NCI-H524 treated with DMSO at 0.1 percent for 48 hours (cell line): ENCODE results near the gene PTPN3.
"Not testable (repeated sequence)": the region's sequence is repeated elsewhere in the genome, so short reads cannot be mapped to it uniquely, and the experiment has no call there.

Experiments used
- DNase-seq: peaks from one replicate; lab custom pipeline; 2025; lab: John Stamatoyannopoulos, UW

The PTPN3 gene, protein sequence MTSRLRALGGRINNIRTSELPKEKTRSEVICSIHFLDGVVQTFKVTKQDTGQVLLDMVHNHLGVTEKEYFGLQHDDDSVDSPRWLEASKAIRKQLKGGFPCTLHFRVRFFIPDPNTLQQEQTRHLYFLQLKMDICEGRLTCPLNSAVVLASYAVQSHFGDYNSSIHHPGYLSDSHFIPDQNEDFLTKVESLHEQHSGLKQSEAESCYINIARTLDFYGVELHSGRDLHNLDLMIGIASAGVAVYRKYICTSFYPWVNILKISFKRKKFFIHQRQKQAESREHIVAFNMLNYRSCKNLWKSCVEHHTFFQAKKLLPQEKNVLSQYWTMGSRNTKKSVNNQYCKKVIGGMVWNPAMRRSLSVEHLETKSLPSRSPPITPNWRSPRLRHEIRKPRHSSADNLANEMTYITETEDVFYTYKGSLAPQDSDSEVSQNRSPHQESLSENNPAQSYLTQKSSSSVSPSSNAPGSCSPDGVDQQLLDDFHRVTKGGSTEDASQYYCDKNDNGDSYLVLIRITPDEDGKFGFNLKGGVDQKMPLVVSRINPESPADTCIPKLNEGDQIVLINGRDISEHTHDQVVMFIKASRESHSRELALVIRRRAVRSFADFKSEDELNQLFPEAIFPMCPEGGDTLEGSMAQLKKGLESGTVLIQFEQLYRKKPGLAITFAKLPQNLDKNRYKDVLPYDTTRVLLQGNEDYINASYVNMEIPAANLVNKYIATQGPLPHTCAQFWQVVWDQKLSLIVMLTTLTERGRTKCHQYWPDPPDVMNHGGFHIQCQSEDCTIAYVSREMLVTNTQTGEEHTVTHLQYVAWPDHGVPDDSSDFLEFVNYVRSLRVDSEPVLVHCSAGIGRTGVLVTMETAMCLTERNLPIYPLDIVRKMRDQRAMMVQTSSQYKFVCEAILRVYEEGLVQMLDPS

DNA sequence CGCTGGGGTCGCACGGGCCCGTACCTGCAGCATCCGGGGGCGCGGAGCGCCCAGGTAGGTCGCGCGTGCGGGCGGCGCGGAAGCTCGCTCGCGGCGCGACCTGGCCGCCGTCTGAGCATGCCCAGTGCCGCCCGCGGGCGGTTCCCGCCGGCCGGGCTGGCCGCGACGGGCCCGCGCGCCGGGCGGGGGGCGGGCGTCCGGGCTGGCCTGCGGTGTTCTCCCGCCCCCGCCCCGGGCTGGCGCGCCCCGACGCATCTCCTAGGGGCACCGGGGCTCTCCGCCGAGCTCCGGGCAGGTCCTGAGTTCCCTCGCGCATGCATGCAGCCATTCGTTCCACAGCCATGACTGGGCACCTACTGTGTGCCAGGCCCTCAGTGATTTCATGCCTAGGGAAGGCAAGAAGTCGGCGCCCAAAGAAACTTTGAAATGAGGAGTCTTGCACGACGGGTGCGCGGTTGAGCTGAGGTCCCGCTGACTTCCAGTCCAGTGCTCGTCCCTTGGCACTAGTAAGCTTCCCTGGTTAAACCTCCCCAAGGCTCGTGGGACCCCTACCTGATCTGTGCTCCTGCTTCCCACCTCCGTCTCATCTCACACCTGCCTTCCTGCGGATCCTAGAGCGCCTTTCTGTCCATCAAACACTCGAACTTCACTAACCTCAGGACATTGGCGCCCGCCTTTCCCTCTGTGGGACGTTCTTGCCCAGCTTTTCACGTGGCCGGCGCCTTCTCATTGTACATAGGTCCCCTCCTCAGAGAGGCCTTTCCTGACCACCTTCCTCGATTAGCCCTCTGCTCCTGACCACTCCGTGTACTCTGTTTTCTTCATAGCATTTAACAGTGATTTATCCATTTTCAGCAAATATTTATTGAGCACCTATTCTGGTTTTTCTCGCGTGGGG is at the start of gene PTPN3:
PTPN3 (minus strand) TSS at position 113 of the 898 bp plus-strand sequence. CDS start 34,873 bp downstream, outside the sequence.
- no peak for DNase-seq

DNA sequence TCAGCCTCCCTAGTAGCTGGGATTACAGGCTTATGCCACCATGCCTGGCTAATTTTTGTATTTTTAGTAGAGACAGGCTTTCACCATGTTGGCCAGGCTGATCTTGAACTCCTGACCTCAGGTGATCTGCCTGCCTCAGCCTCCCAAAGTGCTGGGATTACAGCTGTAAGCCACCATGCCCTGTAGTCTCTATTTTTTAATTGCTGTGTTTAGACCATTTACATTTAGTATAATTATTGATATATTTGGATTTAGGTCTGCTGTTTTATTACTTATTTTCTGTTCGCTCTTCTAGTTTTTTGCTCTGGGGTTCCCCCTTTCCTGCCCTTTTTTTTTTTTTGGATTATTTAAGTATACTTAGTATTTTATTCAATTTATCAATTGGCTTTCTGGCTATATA is 46.8 kb upstream of the PTPN3 start:
- DNase-seq: not testable (repeated sequence)

DNA sequence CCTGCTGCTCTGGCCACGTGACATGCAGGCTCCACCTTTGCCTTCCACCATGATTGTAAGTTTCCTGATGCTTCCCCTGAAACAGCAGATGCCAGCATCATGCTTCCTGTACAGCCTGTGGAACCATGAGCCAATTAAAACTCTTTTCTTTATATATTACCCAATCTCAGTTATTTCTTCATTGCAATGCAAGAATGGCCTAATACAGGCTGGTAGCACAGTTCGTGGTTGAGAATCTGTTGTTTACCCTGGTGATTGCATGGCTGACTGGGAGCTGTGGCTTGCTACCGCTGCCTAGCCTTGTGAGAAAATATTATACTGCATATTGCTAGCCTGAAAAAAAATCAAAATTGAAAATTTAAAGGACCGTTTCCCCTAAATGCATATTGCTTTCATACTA is 44.8 kb upstream of the PTPN3 start:
- no peak for DNase-seq

DNA sequence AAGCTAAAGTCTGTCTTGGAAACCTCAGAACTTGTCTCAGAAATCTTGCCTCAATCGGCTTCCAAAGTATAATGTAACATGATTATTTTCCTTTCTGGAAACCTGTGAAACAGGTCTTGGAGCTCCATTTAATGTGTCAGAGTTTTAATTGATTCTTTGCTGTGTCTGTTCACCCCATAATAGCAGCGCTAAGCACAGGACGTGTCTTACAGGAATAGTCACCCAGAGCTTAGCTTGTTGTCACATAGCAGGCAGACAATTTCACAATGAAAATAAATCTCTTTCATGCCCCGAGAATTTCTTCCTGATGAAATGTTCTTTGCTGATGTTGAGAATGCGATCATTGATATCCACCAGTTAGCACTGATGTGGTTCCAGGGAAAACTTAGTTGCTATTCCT is 40.2 kb upstream of the PTPN3 start:
- no peak for DNase-seq

DNA sequence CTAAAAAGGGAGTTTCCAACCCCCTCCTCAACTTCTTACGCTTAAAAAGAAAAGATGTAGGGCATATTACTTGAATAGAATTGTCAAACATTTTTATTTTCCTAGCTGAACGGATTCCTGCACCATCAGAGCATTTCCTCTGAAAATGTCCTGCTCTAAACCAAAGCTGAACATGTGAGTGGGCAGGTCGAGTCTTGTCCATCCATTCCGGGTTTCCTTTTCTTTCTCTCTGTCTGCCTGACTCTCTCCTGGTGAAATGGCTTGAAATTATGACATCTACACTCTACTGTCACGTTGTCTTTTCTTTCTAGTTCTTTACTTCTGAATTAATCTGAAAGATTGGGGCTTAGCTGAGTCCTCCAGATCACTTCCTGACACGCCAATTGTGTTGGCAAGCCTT is 39.2 kb upstream of the PTPN3 start:
- no peak for DNase-seq

DNA sequence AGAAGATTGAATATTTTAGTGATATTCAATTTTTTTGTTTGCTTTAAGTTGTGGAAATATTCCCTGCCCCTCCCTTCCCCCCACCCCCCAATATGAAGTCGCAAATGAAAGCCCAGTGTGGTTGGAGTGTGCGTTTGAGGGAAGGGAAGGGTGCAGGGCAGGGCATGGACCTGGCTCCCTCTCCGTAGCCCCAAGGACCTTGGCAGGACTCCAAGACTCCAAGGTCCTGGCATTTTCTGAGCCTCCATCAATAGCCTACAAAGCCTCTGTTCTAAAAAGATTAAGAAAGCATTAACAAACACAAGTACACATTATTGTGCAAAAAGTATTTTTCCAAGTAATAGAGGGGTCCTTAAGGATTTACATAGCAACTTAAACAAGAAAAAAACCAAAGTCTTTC is 38.8 kb upstream of the PTPN3 start:
- no peak for DNase-seq

DNA sequence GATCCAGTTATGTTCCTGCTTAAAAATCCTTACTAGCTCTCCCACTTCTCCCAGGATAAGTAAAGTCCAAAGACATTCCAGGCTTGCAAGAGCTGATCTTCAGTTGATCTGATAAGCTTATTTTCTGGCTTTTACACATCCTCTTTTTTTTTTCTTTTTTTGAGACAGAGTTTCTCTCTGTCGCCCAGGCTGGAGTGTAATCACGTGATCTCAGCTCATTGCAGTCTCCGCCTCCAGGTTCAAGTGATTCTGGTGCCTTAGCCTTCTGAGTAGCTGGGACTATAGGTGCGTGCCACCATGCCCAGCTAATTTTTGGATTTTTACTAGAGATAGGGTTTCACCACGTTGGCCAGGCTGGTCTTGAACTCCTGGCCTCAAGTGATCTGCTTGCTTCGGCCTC is 37.3 kb upstream of the PTPN3 start:
- no peak for DNase-seq

DNA sequence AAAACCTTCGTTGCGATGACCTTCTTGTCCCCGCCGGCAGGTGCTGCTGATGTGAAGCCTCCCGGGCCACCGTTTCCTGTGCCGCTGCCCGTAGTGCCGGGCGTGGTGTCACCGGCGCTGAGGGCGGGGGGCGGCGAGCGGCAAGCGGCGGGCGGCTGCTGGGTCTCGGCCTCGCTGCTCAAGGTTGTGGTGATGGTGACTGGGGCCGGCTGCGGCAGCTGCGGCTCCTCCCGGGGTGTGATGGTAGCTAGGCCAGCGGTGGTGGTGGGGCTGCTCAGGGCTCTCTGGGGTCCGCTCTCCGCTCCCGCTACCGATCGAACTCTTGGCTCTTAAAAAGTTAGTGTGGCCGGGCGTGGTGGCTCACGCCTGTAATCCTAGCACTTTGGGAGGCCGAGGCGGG is 36.0 kb upstream of the PTPN3 start:
- DNase-seq: no peak

DNA sequence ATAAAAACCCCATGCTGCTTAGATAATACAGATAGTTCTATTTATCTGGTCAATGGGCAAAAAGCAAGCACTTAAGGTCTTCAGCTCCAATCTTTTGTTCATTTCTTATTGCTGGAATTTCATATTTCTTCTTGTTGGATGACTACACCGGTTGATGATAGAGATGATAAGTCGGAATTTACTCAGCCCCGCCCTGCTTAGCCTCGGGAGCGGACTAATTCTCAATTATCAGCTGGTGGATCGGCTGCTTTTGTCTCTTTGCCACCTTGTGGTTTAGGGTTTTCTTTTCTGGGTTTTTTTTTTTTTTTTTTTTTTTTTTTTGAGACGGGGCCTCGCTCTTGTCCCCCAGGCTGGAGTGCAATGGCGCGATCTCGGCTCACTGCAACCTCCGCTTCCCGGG is 34.5 kb upstream of the PTPN3 start:
- not testable (repeated sequence) for DNase-seq

DNA sequence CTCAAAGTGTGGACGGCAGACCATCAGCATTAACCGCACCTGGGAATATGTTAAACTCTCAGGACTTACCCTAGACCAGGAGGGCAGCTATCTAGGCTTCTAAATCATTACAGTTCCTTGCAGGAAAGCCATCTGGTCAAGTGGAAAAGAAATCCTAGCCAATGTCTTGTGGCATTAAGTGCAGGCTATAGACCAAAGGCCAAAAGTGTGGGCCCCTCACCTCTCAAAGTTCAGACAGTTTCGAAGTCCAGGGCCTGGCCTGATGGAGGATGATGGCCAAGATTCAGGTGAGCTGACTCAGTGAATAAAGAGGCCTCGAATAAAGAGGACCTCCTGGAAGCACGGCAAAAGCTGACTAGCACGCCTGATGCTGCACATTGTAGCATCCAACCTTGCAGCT is 24.0 kb upstream of the PTPN3 start:
- no peak for DNase-seq

DNA sequence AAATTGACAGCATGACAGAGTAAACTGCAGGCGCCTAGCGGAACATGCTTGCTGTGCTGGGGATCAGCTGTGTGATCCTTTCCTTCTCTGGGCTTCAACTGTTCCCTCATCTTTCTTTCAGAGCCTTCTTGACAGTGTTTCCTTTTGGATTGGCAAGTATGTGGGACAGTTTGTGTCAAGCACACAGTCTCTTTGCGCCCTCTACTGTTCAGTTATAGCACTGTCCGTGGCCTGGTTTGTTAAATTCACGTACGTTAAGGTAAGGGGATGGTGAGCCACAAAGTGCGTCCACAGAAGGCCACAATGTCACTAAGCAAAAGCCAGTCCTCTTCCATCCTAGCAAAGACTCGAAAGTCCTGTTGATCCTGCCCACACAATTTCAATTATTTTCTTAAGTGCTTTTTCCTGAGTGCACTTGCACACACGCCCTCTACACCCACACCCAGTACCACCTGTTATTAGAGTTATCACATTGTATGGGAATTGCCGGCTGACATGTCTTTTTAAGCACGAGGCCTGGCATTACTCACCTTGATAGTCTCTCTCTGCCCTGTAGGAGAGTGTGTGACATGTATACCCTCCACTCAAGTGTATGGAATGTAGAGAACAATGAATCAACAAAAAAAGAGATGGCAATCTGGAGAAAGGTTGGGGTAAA is 22.5 kb upstream of the PTPN3 start:
- peak; percentile 15 for DNase-seq

DNA sequence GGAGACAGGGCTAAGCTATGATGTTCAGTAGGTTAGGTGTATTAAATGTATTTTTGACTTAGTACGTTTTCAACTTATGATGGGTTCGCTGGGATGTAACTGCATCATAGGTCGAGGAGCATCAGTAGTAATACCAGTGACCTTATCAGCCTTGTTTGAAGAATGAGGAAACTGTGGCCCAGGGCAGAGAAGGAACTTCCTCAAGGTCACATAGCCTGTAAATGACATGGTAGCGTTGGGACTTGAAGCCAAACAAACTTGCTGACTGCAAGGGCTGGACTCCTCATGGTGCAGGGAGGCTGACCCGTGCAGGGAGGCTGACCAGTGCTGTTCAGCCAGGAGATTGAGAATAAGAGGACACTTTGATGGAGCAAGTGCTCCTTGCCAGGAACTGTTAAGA is 21.3 kb upstream of the PTPN3 start:
- DNase-seq: no peak

DNA sequence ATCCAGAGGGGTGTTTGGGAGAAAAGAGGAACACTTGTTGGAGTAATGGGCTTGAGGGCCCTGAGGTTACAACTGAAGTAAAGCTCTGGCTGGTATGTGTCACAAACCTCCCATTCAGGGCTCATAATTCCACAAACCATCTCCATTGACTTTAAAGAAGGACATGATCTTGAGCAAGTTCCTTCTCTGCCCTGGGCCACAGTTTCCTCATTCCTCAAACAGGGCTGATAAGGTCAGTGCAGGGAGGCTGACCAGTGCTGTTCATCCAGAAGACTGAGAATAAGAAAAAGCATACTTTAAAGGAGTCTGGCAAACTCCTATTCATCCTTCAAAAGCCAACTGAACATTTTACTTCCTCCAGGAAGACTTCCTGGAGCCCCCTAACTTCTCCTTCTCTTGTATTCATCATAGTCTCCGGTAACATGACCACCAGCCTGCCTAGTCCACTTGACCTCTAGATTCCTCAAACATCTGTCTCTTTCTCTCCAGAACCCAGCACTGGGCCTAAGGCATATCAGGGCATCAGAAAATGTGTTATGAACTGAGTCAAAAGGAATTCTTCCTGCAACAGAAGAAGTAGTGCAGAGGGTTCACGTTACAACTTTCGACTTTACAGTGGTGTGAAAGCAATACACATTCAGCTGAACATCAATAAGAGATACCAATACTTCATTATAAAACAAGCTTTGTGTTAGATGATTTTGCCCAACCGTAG is 20.7 kb upstream of the PTPN3 start:
- DNase-seq: no peak

DNA sequence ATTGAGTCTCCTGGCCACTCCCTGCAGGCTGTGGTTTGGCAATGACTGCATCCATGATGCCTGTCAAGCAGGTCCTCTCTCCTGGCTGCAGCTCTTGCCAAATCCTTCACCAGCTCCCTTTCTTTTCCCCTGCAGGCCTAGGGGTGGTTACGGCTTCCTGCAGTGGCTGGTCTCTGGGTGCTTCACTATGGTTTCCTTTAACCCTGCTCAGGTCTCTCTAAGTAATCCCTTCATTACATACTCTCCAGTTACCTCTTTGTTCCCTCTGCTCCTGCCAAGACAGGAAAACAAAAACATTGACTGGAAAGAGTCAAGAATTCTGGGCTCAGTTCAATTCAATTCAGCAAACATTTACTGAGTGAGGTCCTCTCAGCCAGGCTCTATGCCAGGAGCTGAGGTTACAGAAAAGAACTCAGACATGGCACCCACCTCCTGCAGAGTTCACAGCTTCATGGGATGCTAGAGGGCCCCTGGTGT is 19.8 kb upstream of the PTPN3 start:
- DNase-seq: no peak

DNA sequence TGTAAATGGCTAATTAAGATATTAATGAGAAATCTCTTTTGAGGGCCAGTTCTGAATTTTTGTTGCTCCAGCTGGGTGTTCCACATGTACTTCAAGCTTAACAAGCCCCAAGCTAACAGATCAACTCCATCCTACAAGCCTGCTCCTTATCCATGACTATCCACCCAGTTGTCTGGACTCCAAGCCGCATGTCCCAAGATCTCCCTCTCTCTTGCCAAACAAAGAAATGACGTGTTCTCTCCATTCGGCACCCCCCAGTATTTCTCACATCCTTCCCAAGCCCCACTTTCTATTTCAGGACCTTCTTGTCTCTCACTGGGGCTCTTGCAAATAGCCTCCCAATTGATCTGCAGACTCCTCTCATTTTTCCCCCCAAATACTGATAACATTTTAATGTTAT is 15.8 kb upstream of the PTPN3 start:
- no peak for DNase-seq

DNA sequence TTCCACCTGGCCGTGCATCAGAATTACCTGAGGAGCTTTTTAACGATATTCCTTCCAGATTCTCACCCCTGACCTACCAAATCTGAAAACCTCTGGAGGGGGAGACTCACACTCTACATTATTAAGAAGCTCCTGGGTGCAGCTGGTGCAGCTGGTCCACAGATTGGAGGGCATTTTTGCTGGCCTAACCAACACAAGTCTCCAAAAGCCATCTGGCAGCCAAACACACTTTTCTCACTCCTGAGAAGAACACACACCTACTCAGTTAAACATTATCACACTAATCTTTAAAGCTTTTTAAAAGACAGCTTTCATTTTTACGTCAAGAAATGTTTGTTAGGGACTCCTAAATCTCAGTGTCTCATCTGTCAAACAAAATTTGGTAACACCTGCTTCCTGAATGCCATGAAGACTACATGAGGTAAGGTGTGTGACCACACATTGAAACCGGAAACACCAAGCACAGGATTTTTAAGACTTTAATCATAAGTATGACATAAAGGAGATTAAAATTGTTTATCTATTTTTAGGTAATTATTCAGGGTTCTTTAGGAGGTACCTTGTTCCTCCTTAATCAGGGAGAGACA is 14.2 kb upstream of the PTPN3 start:
- DNase-seq: peak; percentile 48

DNA sequence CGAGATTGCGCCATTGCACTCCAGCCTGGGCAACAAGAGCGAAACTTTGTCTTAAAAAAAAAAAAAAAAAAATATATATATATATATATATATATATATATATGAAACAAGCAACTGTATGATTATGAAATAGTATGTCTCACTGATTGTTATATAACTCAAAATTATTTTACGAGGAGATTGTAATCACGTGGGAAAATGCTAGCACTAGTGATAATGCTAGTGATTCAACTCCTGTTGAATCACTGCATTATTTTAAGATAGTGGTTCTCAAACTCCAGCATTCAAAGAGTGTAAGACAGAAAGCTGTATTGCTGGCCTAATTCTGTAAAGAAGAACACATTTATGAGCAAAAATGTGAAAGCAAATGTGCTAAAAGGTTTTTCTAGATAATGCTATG is 12.4 kb upstream of the PTPN3 start:
- no peak for DNase-seq

DNA sequence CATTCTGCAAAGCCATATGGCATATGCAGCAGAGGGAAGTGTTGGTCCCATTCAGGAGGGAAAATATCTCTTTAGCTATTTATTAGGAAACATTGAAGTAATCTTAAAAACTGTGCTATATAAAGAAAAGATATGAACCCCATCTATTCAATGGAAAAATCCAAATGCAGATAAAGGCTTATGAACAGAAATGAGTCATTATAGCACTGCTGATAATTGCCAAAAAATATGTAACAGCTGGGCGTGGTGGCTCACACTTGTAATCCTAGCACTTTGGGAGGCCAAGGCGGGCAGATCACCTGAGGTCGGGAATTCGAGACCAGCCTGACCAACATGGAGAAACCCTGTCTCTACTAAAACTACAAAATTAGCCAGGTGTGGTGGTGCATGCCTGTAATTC is 11.9 kb upstream of the PTPN3 start:
- not testable (repeated sequence) for DNase-seq

DNA sequence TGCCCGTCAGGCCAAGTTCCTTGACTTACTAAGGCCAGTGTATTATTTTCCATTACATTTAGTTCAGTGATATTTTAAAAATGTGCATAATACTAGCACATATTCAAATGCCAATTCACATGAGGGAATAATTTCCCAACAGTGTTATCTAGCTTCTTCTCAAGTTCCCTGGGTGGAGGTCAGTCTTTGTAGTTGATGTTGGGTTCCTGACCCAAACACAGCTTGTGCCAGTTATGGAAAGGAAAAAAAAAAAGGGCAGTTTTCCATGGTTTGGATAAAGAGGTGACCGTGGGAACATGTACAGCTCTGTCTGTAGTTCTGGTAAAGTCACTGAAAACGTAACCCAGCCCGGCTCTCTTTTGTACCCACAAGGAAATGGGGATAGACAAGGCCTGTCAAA is 11.5 kb upstream of the PTPN3 start:
- no peak for DNase-seq

DNA sequence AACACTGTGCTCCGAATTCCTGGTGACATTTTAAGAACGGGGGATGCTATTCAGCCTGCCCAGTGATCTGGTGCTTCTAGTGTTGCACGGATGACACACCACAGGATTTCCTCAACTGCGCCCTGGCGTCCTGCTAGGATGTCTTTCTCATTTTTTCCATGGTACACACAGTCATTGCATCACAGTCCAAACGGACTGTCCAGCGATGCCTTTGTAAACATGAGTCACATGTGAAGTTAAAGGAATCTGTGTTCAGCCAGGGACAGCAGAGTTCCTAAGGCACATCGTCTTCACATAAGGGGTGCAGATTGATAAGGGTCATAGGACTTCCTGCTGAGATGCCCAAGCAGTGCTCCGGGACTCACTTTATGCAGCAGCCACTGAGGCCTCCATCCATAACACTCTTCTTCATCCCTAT is 9.3 kb upstream of the PTPN3 start:
- DNase-seq: no peak
